ENCODE results near the gene DLL3. TPM values are rescaled to one million over a fixed set of nuclear protein-coding genes. Genes with fewer than 3 reads are reported as not detected.

DLL3 gene
- total and polyA plus RNA-seq, 9 of the 15 experiments (the other 6 are each of a cell fraction or from before 2014, with no cell fraction given) = 0.80 to 6.3 (median 1.2) TPM

GRCh38 chr19:39501340-39501739 is 2.6 kb downstream of the DLL3 start (continued):
- TF ChIP-seq ZNF740 (CRISPR knock-in tag; IDR thresholded peaks at IDR 0.05) (no peak), ZNF740 (tag; IDR thresholded peaks at IDR 0.05) (no peak), KDM1A (IDR thresholded peaks at IDR 0.05) (peak; percentile 31 to 33; a peak in 2 of 4 replicates), KDM2B (CRISPR knock-in tag; IDR thresholded peaks at IDR 0.05) (no peak)

- peak; percentile 57 for FAIRE-seq
- BruUV-seq (replicated peaks) = no TSS peak
- peak; percentile 76; the same call in 1 of the 2 replicates for TF ChIP-seq ZNF217 (CRISPR knock-in tag; IDR thresholded peaks at IDR 0.05)
- no peak for TF ChIP-seq SMARCA5 (IDR thresholded peaks at IDR 0.05)
- peak; percentile 87; the same call in 1 of the 2 replicates for TF ChIP-seq ZNF12 (CRISPR knock-in tag; IDR thresholded peaks at IDR 0.05)
- no peak for TF ChIP-seq SMAD3 (CRISPR knock-in tag; conservative IDR thresholded peaks at IDR 0.05)
- no peak for TF ChIP-seq U2AF1 (optimal IDR thresholded peaks at IDR 0.05; ENCODE audit: low read depth, low read length)
- TF ChIP-seq SMARCE1 (IDR thresholded peaks at IDR 0.05) = no peak
- TF ChIP-seq FUS (optimal IDR thresholded peaks at IDR 0.05; ENCODE audit: low read depth, low read length) = peak; percentile 88
- TF ChIP-seq ELF1 (tag; IDR thresholded peaks at IDR 0.05) = no peak
- TF ChIP-seq, protein P1, sequence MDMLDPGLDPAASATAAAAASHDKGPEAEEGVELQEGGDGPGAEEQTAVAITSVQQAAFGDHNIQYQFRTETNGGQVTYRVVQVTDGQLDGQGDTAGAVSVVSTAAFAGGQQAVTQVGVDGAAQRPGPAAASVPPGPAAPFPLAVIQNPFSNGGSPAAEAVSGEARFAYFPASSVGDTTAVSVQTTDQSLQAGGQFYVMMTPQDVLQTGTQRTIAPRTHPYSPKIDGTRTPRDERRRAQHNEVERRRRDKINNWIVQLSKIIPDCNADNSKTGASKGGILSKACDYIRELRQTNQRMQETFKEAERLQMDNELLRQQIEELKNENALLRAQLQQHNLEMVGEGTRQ (CRISPR knock-in tag; IDR thresholded peaks at IDR 0.05) = no peak
- TF ChIP-seq ZBTB1 (CRISPR knock-in tag; IDR thresholded peaks at IDR 0.05; ENCODE audit: borderline replicate concordance, low read depth) = peak; percentile 95
- TF ChIP-seq, protein P2, sequence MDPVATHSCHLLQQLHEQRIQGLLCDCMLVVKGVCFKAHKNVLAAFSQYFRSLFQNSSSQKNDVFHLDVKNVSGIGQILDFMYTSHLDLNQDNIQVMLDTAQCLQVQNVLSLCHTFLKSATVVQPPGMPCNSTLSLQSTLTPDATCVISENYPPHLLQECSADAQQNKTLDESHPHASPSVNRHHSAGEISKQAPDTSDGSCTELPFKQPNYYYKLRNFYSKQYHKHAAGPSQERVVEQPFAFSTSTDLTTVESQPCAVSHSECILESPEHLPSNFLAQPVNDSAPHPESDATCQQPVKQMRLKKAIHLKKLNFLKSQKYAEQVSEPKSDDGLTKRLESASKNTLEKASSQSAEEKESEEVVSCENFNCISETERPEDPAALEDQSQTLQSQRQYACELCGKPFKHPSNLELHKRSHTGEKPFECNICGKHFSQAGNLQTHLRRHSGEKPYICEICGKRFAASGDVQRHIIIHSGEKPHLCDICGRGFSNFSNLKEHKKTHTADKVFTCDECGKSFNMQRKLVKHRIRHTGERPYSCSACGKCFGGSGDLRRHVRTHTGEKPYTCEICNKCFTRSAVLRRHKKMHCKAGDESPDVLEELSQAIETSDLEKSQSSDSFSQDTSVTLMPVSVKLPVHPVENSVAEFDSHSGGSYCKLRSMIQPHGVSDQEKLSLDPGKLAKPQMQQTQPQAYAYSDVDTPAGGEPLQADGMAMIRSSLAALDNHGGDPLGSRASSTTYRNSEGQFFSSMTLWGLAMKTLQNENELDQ (CRISPR knock-in tag; IDR thresholded peaks at IDR 0.05; ENCODE audit: borderline replicate concordance) = peak; percentile 80; the same call in 1 of the 2 replicates
- TF ChIP-seq HNRNPL (IDR thresholded peaks at IDR 0.05; ENCODE audit: low read depth, low read length) = no peak
Measured at GRCh38 chr19:39502640-39503417, 4.1 kb downstream of the DLL3 start.

More at GRCh38 chr19:39502640-39503417, 4.1 kb downstream of the DLL3 start:
- peak overlapping the region; percentile 53 for H3K4me2 ChIP-seq (ENCODE audit: insufficient read depth, low read length)
- H3K4me1 ChIP-seq (replicated peaks in 1 of 2; ENCODE audit: control insufficient read depth in 2 of 2, insufficient read depth in 2 of 2, low read length in 2 of 2) = peaks cover 19 to 47% of the 10 kb centered on the region in 2 experiments
- 7% methylated on average over 24 of the region's 69 CpGs for WGBS (ENCODE audit: insufficient coverage, low coverage, missing lambda C conversion rate)
- H3K36me3 ChIP-seq (ENCODE audit: control insufficient read depth, insufficient read depth, low read length) = no peaks in the 10 kb centered on the region
- intact Hi-C loops (cut with micrococcal nuclease) (loop anchor here (2.0 kb wide), 1 partner anchor 62 kb away; no protein-coding TSS in a partner anchor), in situ Hi-C loops (cut with MboI) (no loop called here)
- H3K27ac ChIP-seq (ENCODE audit: extremely low read depth, low read depth, low read length) = peak overlapping the region; percentile 50; the same call in 2 of the 3 replicates
- ChIA-PET POLR2A (interaction anchor here (0.6 to 1.6 kb wide), 7 partner anchors 22 to 80 kb away, joined by 3 to 9 read pairs (median 4); partner anchors contain the start of genes EID2B, RPS16 and TIMM50), CTCF (ENCODE audit: low intra/inter-chr PET ratio) (interaction anchor here (0.6 to 1.4 kb wide), 2 partner anchors 26 to 29 kb away, joined by 3 read pairs; no protein-coding TSS in a partner anchor)
- peak overlapping the region; percentile 99 for H2AFZ ChIP-seq (ENCODE audit: low read depth, low read length)
- H3K9me1 ChIP-seq (ENCODE audit: control insufficient read depth, insufficient read depth, low read length) = no peaks in the 10 kb centered on the region
- DNase-seq (ENCODE audit: extremely low read depth in 1 of 4, low spot score in 3 of 4) = peak; percentile 88 to 91 (median 90)
- ATAC-seq = peak; percentile 68
- no peaks in the 10 kb centered on the region for H3K27me3 ChIP-seq (ENCODE audit: control insufficient read depth in 2 of 2, insufficient read depth in 2 of 2, low read length in 2 of 2)
- H3K9ac ChIP-seq (ENCODE audit: insufficient read depth in 1 of 2, low read depth in 2 of 2, low read length in 2 of 2) = peak overlapping the region; percentile 50 to 80; a peak in 3 of 4 replicates
- no peaks in the 10 kb centered on the region for H3K79me2 ChIP-seq (ENCODE audit: control insufficient read depth, insufficient read depth, low read length)
- H4K20me1 ChIP-seq (replicated peaks; ENCODE audit: control insufficient read depth, insufficient read depth, low read length) = no peaks in the 10 kb centered on the region
- H3K4me3 ChIP-seq = peak overlapping the region; percentile 33
- no peaks in the 10 kb centered on the region for H3K9me3 ChIP-seq (replicated peaks; ENCODE audit: control insufficient read depth, insufficient read depth, low read depth, low read length)

Measured in K562 (cell line).